Kidney (tissue), 14 donors: Measurements from ENCODE around the gene POLR3A. TPM values are rescaled to one million over a fixed set of nuclear protein-coding genes. Genes with fewer than 3 reads are reported as not detected.
A peak's percentile ranks its signal among the peaks of the same experiment; 100 is the strongest.

Source experiments
- DNase-seq, 5 donors: peaks; one replicate each; pipeline ENCODE4 v3.0.0-alpha.2; 2013 to 2020
- FAIRE-seq: peaks from 2 replicates; lab custom pipeline; 2012; peaks lifted over from hg19 to GRCh38; lab: Jason Lieb, UNC
- H3K27ac ChIP-seq, 2 donors: one replicate each; pipeline ENCODE4 v1.7.0; 2013; ENCODE audit warnings: low read depth in 2 of 2, low read length in 2 of 2, inconsistent platforms in 1 of 2
- H3K27me3 ChIP-seq: one replicate; pipeline ENCODE4 v1.7.1; 2013; ENCODE audit warnings: low read length, inconsistent platforms; ENCODE audit not compliant: control insufficient read depth, insufficient read depth
- H3K36me3 ChIP-seq, 3 donors: one replicate each; pipeline versions ENCODE4 v1.7.0 to v1.7.1; 2013; ENCODE audit warnings: low read length in 3 of 3, control low read depth in 1 of 3, inconsistent platforms in 1 of 3; ENCODE audit not compliant: insufficient read depth in 3 of 3, control insufficient read depth in 2 of 3
- H3K4me1 ChIP-seq, 3 donors: one replicate each; pipeline versions ENCODE4 v1.7.0 to v1.7.1; 2013; ENCODE audit warnings: low read length in 3 of 3, inconsistent platforms in 1 of 3, low read depth in 1 of 3; ENCODE audit not compliant: control insufficient read depth in 2 of 3, insufficient read depth in 2 of 3
- H3K4me3 ChIP-seq, 3 donors: one replicate each; pipeline versions ENCODE4 v1.7.0 to v1.8.1; 2013; ENCODE audit warnings: low read length in 3 of 3, control low read depth in 1 of 3, inconsistent platforms in 1 of 3
- H3K9ac ChIP-seq, 3 donors: one replicate each; pipeline versions ENCODE4 v1.7.0 to v1.7.1; 2013; ENCODE audit warnings: low read length in 3 of 3, control low read depth in 1 of 3, inconsistent platforms in 1 of 3
- H3K9me3 ChIP-seq, 3 donors: one replicate each; pipeline versions ENCODE4 v1.7.0 to v1.7.1; 2013; ENCODE audit warnings: low read length in 3 of 3, control low read depth in 1 of 3, inconsistent platforms in 1 of 3; ENCODE audit not compliant: control insufficient read depth in 2 of 3, insufficient read depth in 1 of 3
- intact Hi-C: fragments of 100-400 bp; cut with DNase I; formaldehyde crosslinking; loops from one replicate; pipeline ENCODE4 v1.11.1; 2022
- polyA plus RNA-seq: library from polyadenylated mRNA; stranded (reverse); fragments of 350-450 nt; fragmentation: Illumina TruSeq; extraction: RNeasy Lipid Tissue Mini Kit (QIAGEN cat#74804); gene quantifications from one replicate; pipeline ENCODE4 v1.2.3, GENCODE V29; 2014; ENCODE audit warnings: low read depth, low replicate concordance; ENCODE audit not compliant: insufficient read depth
- total RNA-seq: library from RNA; stranded (reverse); fragmentation: NEBNext Ultra II Directional; extraction: Animal tissue kit (Norgen Biotek cat#: 25700); gene quantifications from one replicate; pipeline ENCODE4 v1.2.1, GENCODE V29; 2021
- TF ChIP-seq, protein P1 (sequence below): IDR thresholded peaks from 3 replicates; pipeline ENCODE4 v1.5.1; 2012; ENCODE audit warnings: mild to moderate bottlenecking, moderate library complexity, borderline replicate concordance; ENCODE audit not compliant: insufficient read depth; ENCODE audit errors: extremely low read depth
- donor health status: control.
- donor health status: control.
- donor health status: control.
- donor health status: control.
- donor health status: control.
- donor health status: DM: yes; HTN: yes; CAD: no.
- donor health status: Normal renal cell carcinoma (clear cell type).

Gene POLR3A
- total and polyA plus RNA-seq, 2 donors from 2014 or later: 4.9 to 13.3 TPM

- TF ChIP-seq, protein P1, sequence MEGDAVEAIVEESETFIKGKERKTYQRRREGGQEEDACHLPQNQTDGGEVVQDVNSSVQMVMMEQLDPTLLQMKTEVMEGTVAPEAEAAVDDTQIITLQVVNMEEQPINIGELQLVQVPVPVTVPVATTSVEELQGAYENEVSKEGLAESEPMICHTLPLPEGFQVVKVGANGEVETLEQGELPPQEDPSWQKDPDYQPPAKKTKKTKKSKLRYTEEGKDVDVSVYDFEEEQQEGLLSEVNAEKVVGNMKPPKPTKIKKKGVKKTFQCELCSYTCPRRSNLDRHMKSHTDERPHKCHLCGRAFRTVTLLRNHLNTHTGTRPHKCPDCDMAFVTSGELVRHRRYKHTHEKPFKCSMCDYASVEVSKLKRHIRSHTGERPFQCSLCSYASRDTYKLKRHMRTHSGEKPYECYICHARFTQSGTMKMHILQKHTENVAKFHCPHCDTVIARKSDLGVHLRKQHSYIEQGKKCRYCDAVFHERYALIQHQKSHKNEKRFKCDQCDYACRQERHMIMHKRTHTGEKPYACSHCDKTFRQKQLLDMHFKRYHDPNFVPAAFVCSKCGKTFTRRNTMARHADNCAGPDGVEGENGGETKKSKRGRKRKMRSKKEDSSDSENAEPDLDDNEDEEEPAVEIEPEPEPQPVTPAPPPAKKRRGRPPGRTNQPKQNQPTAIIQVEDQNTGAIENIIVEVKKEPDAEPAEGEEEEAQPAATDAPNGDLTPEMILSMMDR: no peak
- no peak for FAIRE-seq
- H3K4me1 ChIP-seq: no peaks in the 10 kb centered on the region
- no peaks in the 10 kb centered on the region for H3K9me3 ChIP-seq
- H3K9ac ChIP-seq: no peak overlapping the region
- no peak overlapping the region for H3K4me3 ChIP-seq
- no peaks in the 10 kb centered on the region for H3K27me3 ChIP-seq
- peaks cover 14 to 48% (median 43%) of the 10 kb centered on the region in 3 donors for H3K36me3 ChIP-seq
- intact Hi-C loops: no loop called here
- no peak overlapping the region for H3K27ac ChIP-seq
- DNase-seq: no peak
Measured at GRCh38 chr10:78015546-78015945, 13.8 kb downstream of the POLR3A start.

GRCh38 chr10:78013564-78013963 is 15.8 kb downstream of the POLR3A start:
- no peaks in the 10 kb centered on the region for H3K27me3 ChIP-seq
- no peaks in the 10 kb centered on the region for H3K9me3 ChIP-seq
- H3K9ac ChIP-seq: no peak overlapping the region
- TF ChIP-seq, protein P1: no peak
- intact Hi-C loops: no loop called here
- DNase-seq (no peak), FAIRE-seq (no peak)
- peaks cover 0 to 5% (median 5%) of the 10 kb centered on the region in 3 donors for H3K4me1 ChIP-seq
- peak overlapping the region in 1 of 2 donors; percentile 17 for H3K27ac ChIP-seq
- H3K36me3 ChIP-seq: peaks cover 15 to 38% (median 38%) of the 10 kb centered on the region in 3 donors
- no peak overlapping the region for H3K4me3 ChIP-seq

GRCh38 chr10:78011065-78011464 is 18.2 kb downstream of the POLR3A start:
- no peaks in the 10 kb centered on the region for H3K9me3 ChIP-seq
- DNase-seq (no peak), FAIRE-seq (no peak)
- H3K27me3 ChIP-seq: no peaks in the 10 kb centered on the region
- peaks cover 17 to 39% (median 36%) of the 10 kb centered on the region in 3 donors for H3K36me3 ChIP-seq
- intact Hi-C loops: no loop called here
- H3K4me3 ChIP-seq: no peak overlapping the region
- TF ChIP-seq, protein P1: no peak
- H3K4me1 ChIP-seq: peaks cover 0 to 5% (median 5%) of the 10 kb centered on the region in 3 donors
- H3K27ac ChIP-seq: no peak overlapping the region
- no peak overlapping the region for H3K9ac ChIP-seq

DNA sequence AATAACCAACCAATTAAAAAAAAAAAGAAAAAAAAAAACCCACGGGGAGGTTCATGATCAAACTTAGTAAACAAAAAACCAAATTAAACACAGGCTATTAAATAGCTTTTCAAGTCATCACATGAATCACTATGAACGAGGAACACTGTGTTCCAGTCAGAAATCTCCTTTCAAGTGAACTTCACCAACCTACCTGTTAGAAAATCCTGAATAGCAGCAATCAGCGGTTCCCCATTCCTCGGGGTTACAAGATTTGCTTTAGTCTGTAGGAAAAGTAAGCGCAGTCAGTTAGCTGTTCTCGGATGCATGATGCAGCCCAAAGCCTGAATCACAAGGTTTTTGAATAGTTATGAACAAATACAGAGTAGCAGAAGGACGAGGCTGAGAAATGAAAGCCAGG is 19.0 kb downstream of the POLR3A start:
- H3K4me3 ChIP-seq: no peak overlapping the region
- DNase-seq (no peak), FAIRE-seq (no peak)
- H3K9ac ChIP-seq: no peak overlapping the region
- peaks cover 0 to 5% (median 5%) of the 10 kb centered on the region in 3 donors for H3K4me1 ChIP-seq
- peaks cover 20 to 44% (median 36%) of the 10 kb centered on the region in 3 donors for H3K36me3 ChIP-seq
- TF ChIP-seq, protein P1: no peak
- H3K9me3 ChIP-seq: no peaks in the 10 kb centered on the region
- peak overlapping the region in 1 of 2 donors; percentile 70 for H3K27ac ChIP-seq
- intact Hi-C loops: no loop called here
- no peaks in the 10 kb centered on the region for H3K27me3 ChIP-seq
